ENCODE data around the gene GPX5.

DNA sequence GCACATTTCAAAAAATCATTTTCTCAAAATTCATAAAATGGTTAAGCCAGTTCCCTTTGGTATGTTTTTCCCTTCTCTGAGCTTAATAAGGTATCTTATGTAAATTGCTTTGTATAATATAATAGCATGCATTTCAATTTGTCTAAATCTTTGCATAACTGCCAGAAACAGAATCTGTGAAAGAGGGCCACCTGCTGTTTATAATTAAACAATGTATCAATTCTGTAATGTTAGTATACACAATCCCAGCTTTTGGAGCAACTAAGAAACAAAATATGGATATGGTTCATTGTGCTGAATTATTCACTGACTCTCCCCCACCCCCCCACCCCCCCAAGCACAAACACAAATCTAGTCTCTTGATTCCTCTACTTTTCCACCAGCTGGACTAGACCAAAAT lies 54.8 kb downstream of the GPX5 start:
- TF ChIP-seq POLR2A (IDR thresholded peaks at IDR 0.05) = no peak
- TF ChIP-seq, protein P1, sequence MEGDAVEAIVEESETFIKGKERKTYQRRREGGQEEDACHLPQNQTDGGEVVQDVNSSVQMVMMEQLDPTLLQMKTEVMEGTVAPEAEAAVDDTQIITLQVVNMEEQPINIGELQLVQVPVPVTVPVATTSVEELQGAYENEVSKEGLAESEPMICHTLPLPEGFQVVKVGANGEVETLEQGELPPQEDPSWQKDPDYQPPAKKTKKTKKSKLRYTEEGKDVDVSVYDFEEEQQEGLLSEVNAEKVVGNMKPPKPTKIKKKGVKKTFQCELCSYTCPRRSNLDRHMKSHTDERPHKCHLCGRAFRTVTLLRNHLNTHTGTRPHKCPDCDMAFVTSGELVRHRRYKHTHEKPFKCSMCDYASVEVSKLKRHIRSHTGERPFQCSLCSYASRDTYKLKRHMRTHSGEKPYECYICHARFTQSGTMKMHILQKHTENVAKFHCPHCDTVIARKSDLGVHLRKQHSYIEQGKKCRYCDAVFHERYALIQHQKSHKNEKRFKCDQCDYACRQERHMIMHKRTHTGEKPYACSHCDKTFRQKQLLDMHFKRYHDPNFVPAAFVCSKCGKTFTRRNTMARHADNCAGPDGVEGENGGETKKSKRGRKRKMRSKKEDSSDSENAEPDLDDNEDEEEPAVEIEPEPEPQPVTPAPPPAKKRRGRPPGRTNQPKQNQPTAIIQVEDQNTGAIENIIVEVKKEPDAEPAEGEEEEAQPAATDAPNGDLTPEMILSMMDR (IDR thresholded peaks at IDR 0.05) = no peak

Measured in vagina (tissue), 2 donors.